SU-DHL-6 (cell line): ENCODE measurements around the gene KCNK18.

Source experiments
- EZH2phosphoT487 ChIP-seq: fragments of 200-600 bp; sonication (generic), shearing (Covaris generic); conservative IDR thresholded peaks from 2 replicates; pipeline ENCODE4 v1.6.1; 2018; ENCODE audit warnings: mild to moderate bottlenecking, antibody characterized with exemption, low read length, moderate library complexity, mixed read lengths
- TF ChIP-seq, protein P1 (sequence below): fragments of 200-600 bp; sonication (generic); IDR thresholded peaks from one replicate; pipeline ENCODE4 v1.5.1; 2017; ENCODE audit warnings: antibody characterized with exemption, mild to moderate bottlenecking, low read length, moderate library complexity; ENCODE audit not compliant: insufficient read depth, poor library complexity, severe bottlenecking

DNA sequence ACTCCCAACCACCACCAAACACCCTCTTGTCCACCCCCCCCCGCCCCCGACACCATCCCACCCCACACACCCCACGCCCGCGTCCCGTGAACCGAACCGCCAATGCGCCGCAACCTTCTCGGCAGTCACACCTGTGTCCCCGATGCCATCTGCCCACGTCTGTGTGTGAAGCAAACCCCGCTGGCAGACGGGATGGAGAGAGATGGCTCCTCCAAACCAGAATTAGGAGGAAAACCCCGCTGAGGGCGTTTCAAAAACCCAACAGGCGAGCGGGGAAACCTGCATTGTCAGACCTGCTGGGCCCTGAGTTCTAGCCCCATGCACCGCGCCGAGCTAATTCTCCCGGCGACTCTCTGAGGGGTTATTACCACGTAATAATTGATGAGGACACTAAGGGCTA is 28.6 kb upstream of the KCNK18 start:
- TF ChIP-seq, protein P1, sequence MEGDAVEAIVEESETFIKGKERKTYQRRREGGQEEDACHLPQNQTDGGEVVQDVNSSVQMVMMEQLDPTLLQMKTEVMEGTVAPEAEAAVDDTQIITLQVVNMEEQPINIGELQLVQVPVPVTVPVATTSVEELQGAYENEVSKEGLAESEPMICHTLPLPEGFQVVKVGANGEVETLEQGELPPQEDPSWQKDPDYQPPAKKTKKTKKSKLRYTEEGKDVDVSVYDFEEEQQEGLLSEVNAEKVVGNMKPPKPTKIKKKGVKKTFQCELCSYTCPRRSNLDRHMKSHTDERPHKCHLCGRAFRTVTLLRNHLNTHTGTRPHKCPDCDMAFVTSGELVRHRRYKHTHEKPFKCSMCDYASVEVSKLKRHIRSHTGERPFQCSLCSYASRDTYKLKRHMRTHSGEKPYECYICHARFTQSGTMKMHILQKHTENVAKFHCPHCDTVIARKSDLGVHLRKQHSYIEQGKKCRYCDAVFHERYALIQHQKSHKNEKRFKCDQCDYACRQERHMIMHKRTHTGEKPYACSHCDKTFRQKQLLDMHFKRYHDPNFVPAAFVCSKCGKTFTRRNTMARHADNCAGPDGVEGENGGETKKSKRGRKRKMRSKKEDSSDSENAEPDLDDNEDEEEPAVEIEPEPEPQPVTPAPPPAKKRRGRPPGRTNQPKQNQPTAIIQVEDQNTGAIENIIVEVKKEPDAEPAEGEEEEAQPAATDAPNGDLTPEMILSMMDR, result no peak
- no peak for TF ChIP-seq EZH2phosphoT487
